ENCODE results near the gene CD300C. TPM values are rescaled to one million over a fixed set of nuclear protein-coding genes. Genes with fewer than 3 reads are reported as not detected.

CD300C gene
- total RNA-seq, 1 donor from 2014 or later = under 0.01 TPM

- peak overlapping the region in 1 of 3 donors; percentile 1 for H3K9ac ChIP-seq (ENCODE audit: low read depth in 1 of 3, low read length in 3 of 3)
- peaks cover 0 to 7% (median 5%) of the 10 kb centered on the region in 3 donors for H3K4me1 ChIP-seq (ENCODE audit: control insufficient read depth in 3 of 3, insufficient read depth in 3 of 3, low read length in 3 of 3)
- H3K4me3 ChIP-seq (ENCODE audit: low read length in 3 of 3) = no peak overlapping the region
- H3K36me3 ChIP-seq (ENCODE audit: control insufficient read depth in 3 of 3, insufficient read depth in 3 of 3, low read length in 3 of 3) = no peaks in the 10 kb centered on the region
- H3K27me3 ChIP-seq (ENCODE audit: control insufficient read depth in 3 of 3, insufficient read depth in 3 of 3, low read length in 3 of 3) = no peaks in the 10 kb centered on the region
- H3K9me3 ChIP-seq (ENCODE audit: control insufficient read depth in 3 of 3, low read length in 3 of 3) = no peaks in the 10 kb centered on the region
- no peak overlapping the region for H3K27ac ChIP-seq (ENCODE audit: low read depth, low read length)
These were observed 52.5 kb downstream of the CD300C start for GRCh38 chr17:74493331-74493833.

DNA sequence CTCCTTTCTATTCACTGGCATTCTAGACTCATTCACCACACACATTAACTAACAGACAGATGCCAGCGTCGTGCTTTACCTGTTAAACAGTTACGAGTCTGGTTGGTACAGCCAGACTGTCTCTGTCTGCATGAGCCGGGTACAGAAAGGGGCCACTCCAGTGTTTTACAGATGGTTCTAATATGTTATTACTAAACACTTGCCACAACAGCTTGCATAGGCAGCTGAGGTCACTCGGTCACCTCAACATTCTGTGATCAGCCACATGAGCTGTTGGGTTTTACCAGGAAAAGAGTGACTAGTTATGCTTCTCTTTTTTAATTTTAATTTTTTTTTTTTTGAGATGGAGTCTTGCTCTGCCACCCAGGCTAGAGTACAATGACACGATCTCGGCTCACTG, 54.3 kb downstream of the CD300C start:
- H3K36me3 ChIP-seq (ENCODE audit: control insufficient read depth in 3 of 3, insufficient read depth in 3 of 3, low read length in 3 of 3) = no peaks in the 10 kb centered on the region
- no peak overlapping the region for H3K4me3 ChIP-seq (ENCODE audit: low read length in 3 of 3)
- H3K4me1 ChIP-seq (ENCODE audit: control insufficient read depth in 3 of 3, insufficient read depth in 3 of 3, low read length in 3 of 3) = peaks cover 0 to 9% (median 8%) of the 10 kb centered on the region in 3 donors
- H3K9me3 ChIP-seq (ENCODE audit: control insufficient read depth in 3 of 3, low read length in 3 of 3) = no peaks in the 10 kb centered on the region
- no peaks in the 10 kb centered on the region for H3K27me3 ChIP-seq (ENCODE audit: control insufficient read depth in 3 of 3, insufficient read depth in 3 of 3, low read length in 3 of 3)
- no peak overlapping the region for H3K9ac ChIP-seq (ENCODE audit: low read depth in 1 of 3, low read length in 3 of 3)
- H3K27ac ChIP-seq (ENCODE audit: low read depth, low read length) = no peak overlapping the region

Other genes starting within 250 kb of the CD300C start
- 1.0 TPM for gene KIF19, start 219.9 kb downstream of the CD300C start, total RNA-seq
- gene BTBD17, start 184.2 kb downstream of the CD300C start, total RNA-seq = not detected
- gene GPR142, start 178.6 kb downstream of the CD300C start, total RNA-seq = not detected
- 44.4 TPM for gene GPRC5C, start 114.0 kb downstream of the CD300C start, total RNA-seq
- gene CD300A, start 79.5 kb downstream of the CD300C start, total RNA-seq = 1.0 TPM
- not detected for gene CD300LB, start 14.6 kb downstream of the CD300C start, total RNA-seq
- not detected for gene CD300H, start 21.4 kb upstream of the CD300C start, total RNA-seq
- gene CD300LD, start 46.2 kb upstream of the CD300C start, total RNA-seq = not detected
- 0.52 TPM for gene CD300E, start 77.6 kb upstream of the CD300C start, total RNA-seq
- gene CD300LF, start 166.8 kb upstream of the CD300C start, total RNA-seq = 0.52 TPM
- 1.0 TPM for gene RAB37, start 191.1 kb upstream of the CD300C start, total RNA-seq
- 5.2 TPM for gene NHERF1, start 202.5 kb upstream of the CD300C start, total RNA-seq
- 17.7 TPM for gene NAT9, start 230.2 kb upstream of the CD300C start, total RNA-seq

All from skeletal muscle tissue (tissue), 4 donors.